Measurements from ENCODE around the gene ASXL1. TPM values are rescaled to one million over a fixed set of nuclear protein-coding genes. Genes with fewer than 3 reads are reported as not detected.
A peak's percentile ranks its signal among the peaks of the same experiment; 100 is the strongest.

ASXL1 gene
- total RNA-seq, 2 experiments from 2014 or later: 129 to 137 TPM

DNA sequence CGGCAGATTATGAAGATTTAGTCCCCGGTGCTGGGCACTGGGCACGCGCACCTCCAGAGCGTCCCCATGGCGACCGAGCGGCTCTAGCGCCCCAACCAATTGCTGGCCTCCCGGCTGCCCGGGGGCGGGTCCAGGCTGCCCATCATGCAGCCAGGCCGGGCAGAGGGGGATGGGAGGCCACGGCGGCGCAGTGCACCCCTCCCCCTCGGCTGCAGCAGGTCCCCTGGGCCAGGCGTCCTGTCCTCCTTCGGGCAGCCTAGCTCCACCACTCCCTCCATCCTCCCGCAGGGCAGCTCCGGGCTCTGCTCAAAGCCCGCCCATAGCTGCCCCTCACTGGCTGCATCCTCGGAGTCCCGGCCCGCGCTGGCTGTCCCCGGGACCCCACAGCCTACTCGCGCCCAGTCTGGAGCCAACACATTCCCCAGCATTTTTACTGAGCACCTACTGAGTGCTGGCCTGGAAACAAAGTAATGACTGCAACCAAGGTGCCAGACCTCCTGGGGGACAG is 99.4 kb downstream of the ASXL1 start:
- no peak for ATAC-seq
- intact Hi-C loops (cut with micrococcal nuclease): no loop called here
- Mint-ChIP-seq H3K4me3 (no peak overlapping the region), H3K4me1 (ENCODE audit: low read depth) (peaks cover 6% of the 10 kb centered on the region), H3K27me3 (no peaks in the 10 kb centered on the region), H3K36me3 (ENCODE audit: low read depth) (peaks cover 2% of the 10 kb centered on the region), H3K27ac (peak overlapping the region; percentile 55), H3K9me3 (no peaks in the 10 kb centered on the region)
- ChIA-PET CTCF (interaction anchor here (0.8 to 1.2 kb wide), 2 partner anchors 28 to 39 kb away, joined by 3 read pairs; no protein-coding TSS in a partner anchor), POLR2A (interaction anchor here (1.2 kb wide), 1 partner anchor 8 kb away, joined by 4 read pairs; no protein-coding TSS in a partner anchor)
- TF ChIP-seq, protein P1, sequence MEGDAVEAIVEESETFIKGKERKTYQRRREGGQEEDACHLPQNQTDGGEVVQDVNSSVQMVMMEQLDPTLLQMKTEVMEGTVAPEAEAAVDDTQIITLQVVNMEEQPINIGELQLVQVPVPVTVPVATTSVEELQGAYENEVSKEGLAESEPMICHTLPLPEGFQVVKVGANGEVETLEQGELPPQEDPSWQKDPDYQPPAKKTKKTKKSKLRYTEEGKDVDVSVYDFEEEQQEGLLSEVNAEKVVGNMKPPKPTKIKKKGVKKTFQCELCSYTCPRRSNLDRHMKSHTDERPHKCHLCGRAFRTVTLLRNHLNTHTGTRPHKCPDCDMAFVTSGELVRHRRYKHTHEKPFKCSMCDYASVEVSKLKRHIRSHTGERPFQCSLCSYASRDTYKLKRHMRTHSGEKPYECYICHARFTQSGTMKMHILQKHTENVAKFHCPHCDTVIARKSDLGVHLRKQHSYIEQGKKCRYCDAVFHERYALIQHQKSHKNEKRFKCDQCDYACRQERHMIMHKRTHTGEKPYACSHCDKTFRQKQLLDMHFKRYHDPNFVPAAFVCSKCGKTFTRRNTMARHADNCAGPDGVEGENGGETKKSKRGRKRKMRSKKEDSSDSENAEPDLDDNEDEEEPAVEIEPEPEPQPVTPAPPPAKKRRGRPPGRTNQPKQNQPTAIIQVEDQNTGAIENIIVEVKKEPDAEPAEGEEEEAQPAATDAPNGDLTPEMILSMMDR (IDR thresholded peaks at IDR 0.05): no peak
- no peak for DNase-seq

DNA sequence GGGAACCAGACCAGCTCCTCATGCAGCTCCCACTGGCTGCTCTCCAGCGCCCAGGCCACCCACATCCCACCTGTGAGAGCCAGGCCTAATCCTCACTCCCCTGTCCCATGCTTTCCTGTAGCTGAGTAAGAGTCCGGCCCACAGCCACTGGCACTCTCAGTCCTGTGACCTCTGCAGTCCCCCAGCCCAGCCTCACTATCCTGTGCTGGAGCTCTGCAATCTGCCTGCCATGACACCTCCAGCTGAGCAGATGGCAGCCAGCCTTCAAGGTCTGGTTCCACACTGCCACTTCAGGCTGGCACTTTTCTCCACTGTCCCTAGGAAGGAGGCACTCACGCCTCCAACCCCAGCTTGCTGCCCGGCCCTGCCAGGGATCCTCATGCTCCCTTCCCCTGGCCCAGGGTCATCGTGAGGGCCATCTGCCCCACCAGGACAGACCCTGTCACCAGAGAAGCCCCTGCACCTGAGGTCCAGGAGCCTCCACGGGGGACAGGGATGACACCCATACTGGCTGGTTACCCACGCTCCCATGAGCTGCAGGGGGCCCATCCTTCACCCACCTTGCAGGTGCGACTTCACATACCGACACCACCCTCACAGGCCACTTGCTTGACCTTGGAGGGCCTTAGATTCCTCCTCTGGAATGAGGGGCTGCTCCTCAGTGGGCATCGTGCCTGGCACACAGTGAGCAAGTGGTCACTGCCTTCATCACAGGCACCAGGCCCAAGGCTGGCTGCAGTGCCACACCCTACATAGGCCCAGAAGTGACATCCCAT is 100.1 kb downstream of the ASXL1 start:
- H3K9me3 Mint-ChIP-seq: no peaks in the 10 kb centered on the region
- CTCF ChIA-PET: interaction anchor here (0.8 to 1.8 kb wide), 2 partner anchors 13 to 27 kb away, joined by 3 to 4 read pairs; no protein-coding TSS in a partner anchor
- intact Hi-C loops (cut with micrococcal nuclease): no loop called here
- POLR2A ChIA-PET: interaction anchor here (0.7 to 1.2 kb wide), 3 partner anchors 9 to 66 kb away, joined by 3 to 4 read pairs (median 4); no protein-coding TSS in a partner anchor
- no peak for ATAC-seq
- DNase-seq: no peak
- no peak overlapping the region for H3K4me3 Mint-ChIP-seq
- no peaks in the 10 kb centered on the region for H3K27me3 Mint-ChIP-seq
- TF ChIP-seq, protein P1 (IDR thresholded peaks at IDR 0.05): no peak
- H3K27ac Mint-ChIP-seq: peak overlapping the region; percentile 55
- peaks cover 2% of the 10 kb centered on the region for H3K36me3 Mint-ChIP-seq (ENCODE audit: low read depth)
- peaks cover 3% of the 10 kb centered on the region for H3K4me1 Mint-ChIP-seq (ENCODE audit: low read depth)

DNA sequence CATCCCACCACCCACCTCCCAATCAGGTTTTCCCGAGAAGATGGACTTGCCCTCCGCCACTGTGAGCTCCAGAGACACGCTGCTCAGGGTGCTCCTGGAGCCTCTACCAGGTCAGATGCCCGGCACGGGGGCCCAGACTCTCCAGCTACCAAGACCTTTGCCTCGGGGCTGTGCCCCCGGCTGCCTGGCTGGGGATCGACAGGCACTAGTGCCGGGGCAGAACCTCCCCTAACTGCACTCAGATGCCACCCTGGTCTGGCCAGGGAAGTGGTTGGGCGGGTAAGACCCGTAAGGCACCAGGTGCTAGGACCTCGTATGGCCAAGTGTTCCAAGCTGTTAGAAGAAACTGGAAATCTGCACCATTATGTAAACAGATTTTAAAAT is 100.7 kb downstream of the ASXL1 start:
- Mint-ChIP-seq H3K36me3 (ENCODE audit: low read depth) (peaks cover 2% of the 10 kb centered on the region), H3K4me3 (no peak overlapping the region), H3K27me3 (no peaks in the 10 kb centered on the region), H3K27ac (peak overlapping the region; percentile 55), H3K4me1 (ENCODE audit: low read depth) (peaks cover 3% of the 10 kb centered on the region), H3K9me3 (no peaks in the 10 kb centered on the region)
- CTCF ChIA-PET: interaction anchor here (1.8 kb wide), 1 partner anchor 13 kb away, joined by 4 read pairs; no protein-coding TSS in a partner anchor
- TF ChIP-seq, protein P1 (IDR thresholded peaks at IDR 0.05): no peak
- POLR2A ChIA-PET: interaction anchor here (0.7 to 1.2 kb wide), 2 partner anchors 14 to 65 kb away, joined by 3 to 4 read pairs; no protein-coding TSS in a partner anchor
- intact Hi-C loops (cut with micrococcal nuclease): no loop called here
- DNase-seq (no peak), ATAC-seq (no peak)

DNA sequence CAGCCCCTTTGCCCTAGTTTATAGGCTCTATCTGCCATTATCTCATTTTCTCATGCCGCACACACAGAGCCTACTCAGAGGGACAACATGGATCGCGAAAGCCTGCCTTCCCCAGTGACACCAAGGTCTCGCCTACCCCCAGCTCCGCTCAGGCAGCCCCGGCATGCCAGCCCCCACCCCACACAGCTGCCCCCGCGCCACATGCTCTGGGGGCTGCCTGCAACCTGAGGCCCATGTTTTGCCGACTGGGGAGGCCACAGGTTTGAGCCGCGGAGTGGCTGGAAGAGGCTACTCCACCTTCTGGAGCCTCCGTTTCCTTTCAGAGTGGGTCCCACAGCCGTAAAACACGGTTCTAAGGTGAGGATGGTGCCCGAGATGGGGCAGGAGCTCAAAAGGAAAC is 102.1 kb downstream of the ASXL1 start:
- Mint-ChIP-seq H3K4me3 (no peak overlapping the region), H3K27ac (no peak overlapping the region), H3K4me1 (ENCODE audit: low read depth) (peaks cover under 1% of the 10 kb centered on the region), H3K36me3 (ENCODE audit: low read depth) (peaks cover 2% of the 10 kb centered on the region), H3K9me3 (no peaks in the 10 kb centered on the region), H3K27me3 (no peaks in the 10 kb centered on the region)
- no peak for DNase-seq
- CTCF ChIA-PET: no interaction called here
- ATAC-seq: no peak
- intact Hi-C loops (cut with micrococcal nuclease): no loop called here
- POLR2A ChIA-PET: interaction anchor here (1.1 kb wide), 1 partner anchor 41 kb away, joined by 3 read pairs; no protein-coding TSS in a partner anchor
- TF ChIP-seq, protein P1 (IDR thresholded peaks at IDR 0.05): no peak
